Tibial nerve (tissue), 4 donors: ENCODE data around the gene MTUS2.

ENCODE experiments used
- CTCF ChIP-seq, 5 experiments: fragments of 200-600 bp in 3 of 5; fragments of 450-650 bp in 2 of 5; sonication (generic) in 3 of 5; IDR thresholded peaks; one replicate each; pipeline ENCODE4 v1.5.1; 2016 to 2019; ENCODE audit warnings: antibody characterized with exemption in 5 of 5, mild to moderate bottlenecking in 3 of 5, moderate library complexity in 2 of 5
- EP300 ChIP-seq, 2 donors: sonication (generic); formaldehyde crosslinking; IDR thresholded peaks; one replicate each; pipeline ENCODE4 v1.6.1; 2017; ENCODE audit warnings: antibody characterized with exemption in 2 of 2, mild to moderate bottlenecking in 1 of 2
- POLR2A ChIP-seq, 2 donors: fragments of 450-650 bp; IDR thresholded peaks; one replicate each; pipeline ENCODE4 v1.6.1; 2017; ENCODE audit warnings: antibody characterized with exemption in 2 of 2, mild to moderate bottlenecking in 2 of 2, moderate library complexity in 2 of 2

- TF ChIP-seq CTCF (IDR thresholded peaks at IDR 0.05): no peak
- TF ChIP-seq POLR2A (IDR thresholded peaks at IDR 0.05): no peak
- no peak for TF ChIP-seq EP300 (IDR thresholded peaks at IDR 0.05)
These were observed 534.9 kb downstream of the MTUS2 start for GRCh38 chr13:29355029-29355428.
